Thyroid gland (tissue), 4 donors: ENCODE measurements around the gene MYOM3.

Source experiments
- POLR2A ChIP-seq, 2 donors: fragments of 450-650 bp; IDR thresholded peaks; one replicate each; pipeline ENCODE4 v1.6.1; 2017; ENCODE audit warnings: antibody characterized with exemption in 2 of 2, mild to moderate bottlenecking in 2 of 2, moderate library complexity in 1 of 2
- TF ChIP-seq, protein P1 (sequence below), 6 experiments: fragments of 200-600 bp in 3 of 6; fragments of 450-650 bp in 3 of 6; sonication (generic) in 3 of 6; IDR thresholded peaks; one replicate each; pipeline ENCODE4 v1.5.1; 2016 to 2019; ENCODE audit warnings: antibody characterized with exemption in 6 of 6, mild to moderate bottlenecking in 2 of 6, inconsistent platforms in 1 of 6, moderate library complexity in 1 of 6

DNA sequence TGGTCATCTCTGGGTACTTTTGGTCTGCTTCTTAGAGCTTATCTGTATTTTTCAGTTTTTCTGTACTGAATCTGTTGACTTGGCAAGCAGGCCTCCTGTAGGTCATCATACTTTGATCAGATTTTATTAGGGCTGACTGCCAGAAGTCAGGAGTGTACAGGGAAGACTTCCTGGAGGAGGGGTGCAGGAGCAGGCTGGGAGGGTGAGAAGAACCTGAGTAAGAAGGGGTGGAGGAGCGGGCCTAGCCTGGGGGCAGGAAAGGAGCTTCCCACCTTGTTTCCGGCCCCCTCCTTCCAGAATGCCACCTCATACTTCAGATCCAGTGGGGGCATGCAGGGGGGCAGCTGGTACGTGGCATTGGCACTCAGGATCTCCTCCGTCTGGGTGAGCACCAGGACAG is 49.3 kb upstream of the MYOM3 start:
- TF ChIP-seq, protein P1, sequence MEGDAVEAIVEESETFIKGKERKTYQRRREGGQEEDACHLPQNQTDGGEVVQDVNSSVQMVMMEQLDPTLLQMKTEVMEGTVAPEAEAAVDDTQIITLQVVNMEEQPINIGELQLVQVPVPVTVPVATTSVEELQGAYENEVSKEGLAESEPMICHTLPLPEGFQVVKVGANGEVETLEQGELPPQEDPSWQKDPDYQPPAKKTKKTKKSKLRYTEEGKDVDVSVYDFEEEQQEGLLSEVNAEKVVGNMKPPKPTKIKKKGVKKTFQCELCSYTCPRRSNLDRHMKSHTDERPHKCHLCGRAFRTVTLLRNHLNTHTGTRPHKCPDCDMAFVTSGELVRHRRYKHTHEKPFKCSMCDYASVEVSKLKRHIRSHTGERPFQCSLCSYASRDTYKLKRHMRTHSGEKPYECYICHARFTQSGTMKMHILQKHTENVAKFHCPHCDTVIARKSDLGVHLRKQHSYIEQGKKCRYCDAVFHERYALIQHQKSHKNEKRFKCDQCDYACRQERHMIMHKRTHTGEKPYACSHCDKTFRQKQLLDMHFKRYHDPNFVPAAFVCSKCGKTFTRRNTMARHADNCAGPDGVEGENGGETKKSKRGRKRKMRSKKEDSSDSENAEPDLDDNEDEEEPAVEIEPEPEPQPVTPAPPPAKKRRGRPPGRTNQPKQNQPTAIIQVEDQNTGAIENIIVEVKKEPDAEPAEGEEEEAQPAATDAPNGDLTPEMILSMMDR (IDR thresholded peaks at IDR 0.05) = no peak
- TF ChIP-seq POLR2A (IDR thresholded peaks at IDR 0.05) = no peak
